Activated naive CD8-positive, alpha-beta T cell (primary cell): ENCODE results near the gene WDR27.
A peak's percentile ranks its signal among the peaks of the same experiment; 100 is the strongest.

Experiments used
- H3K27ac Mint-ChIP-seq: one replicate; pipeline ENCODE4 v1.8.0; 2021; ENCODE audit warnings: mixed read lengths
- H3K27me3 Mint-ChIP-seq: one replicate; pipeline ENCODE4 v1.8.0; 2021; ENCODE audit warnings: mixed read lengths
- H3K36me3 Mint-ChIP-seq: one replicate; pipeline ENCODE4 v1.8.0; 2021; ENCODE audit warnings: mixed read lengths
- H3K4me1 Mint-ChIP-seq: one replicate; pipeline ENCODE4 v1.8.0; 2021; ENCODE audit warnings: low read depth, mixed read lengths
- H3K4me3 Mint-ChIP-seq: one replicate; pipeline ENCODE4 v1.8.0; 2021; ENCODE audit warnings: mild to moderate bottlenecking, mixed read lengths
- H3K9me3 Mint-ChIP-seq: one replicate; pipeline ENCODE4 v1.8.0; 2021; ENCODE audit warnings: low read depth, mixed read lengths

WDR27 gene

GRCh38 chr6:169567819-169568218 is 134.0 kb downstream of the WDR27 start:
- peaks cover 14% of the 10 kb centered on the region for H3K4me1 Mint-ChIP-seq
- H3K4me3 Mint-ChIP-seq, result no peak overlapping the region
- H3K27ac Mint-ChIP-seq, result no peak overlapping the region
- peaks cover 1% of the 10 kb centered on the region for H3K27me3 Mint-ChIP-seq
- no peaks in the 10 kb centered on the region for H3K9me3 Mint-ChIP-seq
- H3K36me3 Mint-ChIP-seq, result peaks cover 16% of the 10 kb centered on the region

- Mint-ChIP-seq H3K27ac (no peak overlapping the region), H3K4me3 (no peak overlapping the region), H3K4me1 (peaks cover 14% of the 10 kb centered on the region), H3K9me3 (peaks cover 1% of the 10 kb centered on the region), H3K36me3 (peaks cover 22% of the 10 kb centered on the region), H3K27me3 (peaks cover 1% of the 10 kb centered on the region)
Measured at GRCh38 chr6:169566961-169567750, 134.7 kb downstream of the WDR27 start.

- H3K9me3 Mint-ChIP-seq, result peaks cover 5% of the 10 kb centered on the region
- peaks cover 1% of the 10 kb centered on the region for H3K27me3 Mint-ChIP-seq
- H3K36me3 Mint-ChIP-seq, result peaks cover 29% of the 10 kb centered on the region
- H3K4me1 Mint-ChIP-seq, result peaks cover 14% of the 10 kb centered on the region
- no peak overlapping the region for H3K4me3 Mint-ChIP-seq
- no peak overlapping the region for H3K27ac Mint-ChIP-seq
Measured at GRCh38 chr6:169566319-169566718, 135.5 kb downstream of the WDR27 start.

GRCh38 chr6:169564453-169565240 is 137.2 kb downstream of the WDR27 start:
- Mint-ChIP-seq H3K4me3 (no peak overlapping the region), H3K4me1 (peaks cover 13% of the 10 kb centered on the region), H3K36me3 (peaks cover 33% of the 10 kb centered on the region), H3K27ac (no peak overlapping the region), H3K27me3 (peaks cover 4% of the 10 kb centered on the region), H3K9me3 (peaks cover 5% of the 10 kb centered on the region)

- H3K9me3 Mint-ChIP-seq, result peaks cover 5% of the 10 kb centered on the region
- H3K27me3 Mint-ChIP-seq, result peaks cover 8% of the 10 kb centered on the region
- no peak overlapping the region for H3K4me3 Mint-ChIP-seq
- no peak overlapping the region for H3K27ac Mint-ChIP-seq
- peaks cover 8% of the 10 kb centered on the region for H3K4me1 Mint-ChIP-seq
- H3K36me3 Mint-ChIP-seq, result peaks cover 43% of the 10 kb centered on the region
Measured at GRCh38 chr6:169561665-169562064, 140.2 kb downstream of the WDR27 start.

- H3K27me3 Mint-ChIP-seq, result peaks cover 13% of the 10 kb centered on the region
- H3K4me3 Mint-ChIP-seq, result no peak overlapping the region
- H3K36me3 Mint-ChIP-seq, result peaks cover 47% of the 10 kb centered on the region
- H3K9me3 Mint-ChIP-seq, result peaks cover 5% of the 10 kb centered on the region
- peaks cover 15% of the 10 kb centered on the region for H3K4me1 Mint-ChIP-seq
- H3K27ac Mint-ChIP-seq, result no peak overlapping the region
Measured at GRCh38 chr6:169559592-169559991, 142.2 kb downstream of the WDR27 start.

GRCh38 chr6:169558774-169559441 is 142.9 kb downstream of the WDR27 start:
- Mint-ChIP-seq H3K27ac (no peak overlapping the region), H3K4me1 (peaks cover 15% of the 10 kb centered on the region), H3K27me3 (peaks cover 13% of the 10 kb centered on the region), H3K9me3 (peaks cover 5% of the 10 kb centered on the region), H3K4me3 (no peak overlapping the region), H3K36me3 (peaks cover 47% of the 10 kb centered on the region)

- Mint-ChIP-seq H3K27me3 (peaks cover 13% of the 10 kb centered on the region), H3K4me1 (peaks cover 15% of the 10 kb centered on the region)
Measured at GRCh38 chr6:169558378-169558773, 143.5 kb downstream of the WDR27 start.

GRCh38 chr6:169557887-169558286 is 143.9 kb downstream of the WDR27 start:
- Mint-ChIP-seq H3K27ac (no peak overlapping the region), H3K4me3 (no peak overlapping the region), H3K36me3 (peaks cover 43% of the 10 kb centered on the region), H3K27me3 (peaks cover 13% of the 10 kb centered on the region), H3K9me3 (peaks cover 5% of the 10 kb centered on the region), H3K4me1 (peaks cover 15% of the 10 kb centered on the region)

More at GRCh38 chr6:169558378-169558773, 143.5 kb downstream of the WDR27 start:
- Mint-ChIP-seq H3K27ac (no peak overlapping the region), H3K36me3 (peaks cover 43% of the 10 kb centered on the region), H3K4me3 (no peak overlapping the region), H3K9me3 (peaks cover 5% of the 10 kb centered on the region)

- Mint-ChIP-seq H3K27me3 (peaks cover 13% of the 10 kb centered on the region), H3K4me3 (peak overlapping the region; percentile 60), H3K27ac (peak overlapping the region; percentile 54), H3K9me3 (peaks cover 2% of the 10 kb centered on the region), H3K4me1 (peaks cover 15% of the 10 kb centered on the region), H3K36me3 (peaks cover 34% of the 10 kb centered on the region)
Measured at GRCh38 chr6:169556758-169557548, 144.9 kb downstream of the WDR27 start.

GRCh38 chr6:169555971-169556617 is 145.7 kb downstream of the WDR27 start:
- no peak overlapping the region for H3K27ac Mint-ChIP-seq

GRCh38 chr6:169545982-169546381 is 155.8 kb downstream of the WDR27 start:
- H3K27ac Mint-ChIP-seq, result no peak overlapping the region
- no peaks in the 10 kb centered on the region for H3K27me3 Mint-ChIP-seq
- H3K36me3 Mint-ChIP-seq, result peaks cover 20% of the 10 kb centered on the region
- peaks cover 16% of the 10 kb centered on the region for H3K9me3 Mint-ChIP-seq
- no peak overlapping the region for H3K4me3 Mint-ChIP-seq
- H3K4me1 Mint-ChIP-seq, result no peaks in the 10 kb centered on the region

More at GRCh38 chr6:169555971-169556617, 145.7 kb downstream of the WDR27 start:
- Mint-ChIP-seq H3K27me3 (peaks cover 13% of the 10 kb centered on the region), H3K9me3 (no peaks in the 10 kb centered on the region), H3K4me3 (no peak overlapping the region), H3K4me1 (peaks cover 15% of the 10 kb centered on the region), H3K36me3 (peaks cover 29% of the 10 kb centered on the region)

GRCh38 chr6:169543704-169544103 is 158.1 kb downstream of the WDR27 start:
- H3K9me3 Mint-ChIP-seq, result peaks cover 13% of the 10 kb centered on the region
- H3K27me3 Mint-ChIP-seq, result no peaks in the 10 kb centered on the region
- no peak overlapping the region for H3K27ac Mint-ChIP-seq

GRCh38 chr6:169542491-169542890 is 159.3 kb downstream of the WDR27 start:
- H3K9me3 Mint-ChIP-seq, result peaks cover 7% of the 10 kb centered on the region
- H3K27ac Mint-ChIP-seq, result no peak overlapping the region
- peaks cover 10% of the 10 kb centered on the region for H3K36me3 Mint-ChIP-seq
- no peaks in the 10 kb centered on the region for H3K27me3 Mint-ChIP-seq
- no peaks in the 10 kb centered on the region for H3K4me1 Mint-ChIP-seq
- no peak overlapping the region for H3K4me3 Mint-ChIP-seq

More at GRCh38 chr6:169543704-169544103, 158.1 kb downstream of the WDR27 start:
- Mint-ChIP-seq H3K36me3 (peaks cover 16% of the 10 kb centered on the region), H3K4me3 (no peak overlapping the region), H3K4me1 (no peaks in the 10 kb centered on the region)
